Measurements from ENCODE around the gene TCF12. TPM values are rescaled to one million over a fixed set of nuclear protein-coding genes. Genes with fewer than 3 reads are reported as not detected.

Gene TCF12
- total RNA-seq, 1 experiment from 2014 or later, result 76.7 TPM

GRCh38 chr15:56886932-56887781 lies 31.3 kb upstream of the TCF12 start:
- no peak; the same call in 2 of the 3 replicates for TF ChIP-seq CTCF (conservative IDR thresholded peaks at IDR 0.05)

More at GRCh38 chr15:56886932-56887781, 31.3 kb upstream of the TCF12 start:
- peaks cover 4% of the 10 kb centered on the region; the same call in 1 of the 2 replicates for H3K4me1 ChIP-seq (ENCODE audit: insufficient read depth, low read length)
- H2AK5ac ChIP-seq (ENCODE audit: insufficient read length, low read length), result no peak overlapping the region
- peak overlapping the region; percentile 91 to 96 (median 93) for H3K27ac Mint-ChIP-seq
- no peaks in the 10 kb centered on the region; the same call in 1 of the 2 replicates for H3K27me3 ChIP-seq (ENCODE audit: insufficient read depth, low read length)
- peak overlapping the region; percentile 12 for H3K18ac ChIP-seq (ENCODE audit: insufficient read length, low read depth, low read length)
- no peak overlapping the region for H2BK20ac ChIP-seq (ENCODE audit: low read depth, low read length, poor library complexity, severe bottlenecking)
- no peak overlapping the region for H2AFZ ChIP-seq (ENCODE audit: low read length)
- H4K91ac ChIP-seq (ENCODE audit: insufficient read length, low read depth, low read length), result no peak overlapping the region
- no peak overlapping the region for H2BK5ac ChIP-seq (ENCODE audit: insufficient read length, low read length)
- no peaks in the 10 kb centered on the region for H3K79me1 ChIP-seq (ENCODE audit: insufficient read depth, low read depth, low read length, poor library complexity, severe bottlenecking)
- H2BK12ac ChIP-seq (ENCODE audit: insufficient read length, low read depth, low read length), result no peak overlapping the region
- no peaks in the 10 kb centered on the region for H3K9me3 ChIP-seq (ENCODE audit: control insufficient read depth, low read depth, low read length)
- peak overlapping the region; percentile 26 for H3K14ac ChIP-seq (ENCODE audit: insufficient read depth, low read length)
- no peaks in the 10 kb centered on the region for H3K9me3 Mint-ChIP-seq
- H3K4me2 ChIP-seq (ENCODE audit: insufficient read depth, insufficient read length, low read length), result peak overlapping the region; percentile 70
- no CpG with 5 or more reads among the region's 78 CpGs for WGBS (ENCODE audit: extremely low coverage, insufficient read length, low lambda C conversion rate)
- H3K56ac ChIP-seq (ENCODE audit: insufficient read length, low read depth, low read length), result no peak overlapping the region
- peak; percentile 93 for DNase-seq
- H3K23me2 ChIP-seq (ENCODE audit: insufficient read length, low read depth, low read length, poor library complexity, severe bottlenecking), result peaks cover 7% of the 10 kb centered on the region
- peaks cover 0 to 4% (median 2%) of the 10 kb centered on the region in 3 experiments; a peak in 3 of 7 replicates for H3K36me3 Mint-ChIP-seq (ENCODE audit: insufficient read depth in 1 of 3, low read depth in 3 of 3)
- no peaks in the 10 kb centered on the region for H4K20me1 ChIP-seq (ENCODE audit: control insufficient read depth, insufficient read depth, insufficient read length)
- H3K9ac ChIP-seq (ENCODE audit: extremely low read depth, insufficient read length, low read length), result peak overlapping the region; percentile 80
- peak overlapping the region; percentile 79 to 86 for H3K4me3 Mint-ChIP-seq
- no peak overlapping the region for H4K5ac ChIP-seq (ENCODE audit: insufficient read length, low read depth, low read length)
- no peak overlapping the region for H3K4ac ChIP-seq (ENCODE audit: low read depth, low read length)
- no peak overlapping the region for H3T11ph ChIP-seq (ENCODE audit: low read length)
- peaks cover 23 to 29% of the 10 kb centered on the region in 2 experiments for H3K4me1 Mint-ChIP-seq
- H4K8ac ChIP-seq (replicated peaks; ENCODE audit: insufficient read length, low read depth, low read length), result no peak overlapping the region
- H3K27ac ChIP-seq (ENCODE audit: insufficient read length, low read depth, low read length), result peak overlapping the region; percentile 58
- H2BK120ac ChIP-seq (ENCODE audit: low read depth, low read length, poor library complexity, severe bottlenecking), result no peak overlapping the region
- H3K23ac ChIP-seq (ENCODE audit: insufficient read length, low read depth, low read length), result no peak overlapping the region
- no peak overlapping the region for H2BK15ac ChIP-seq (ENCODE audit: low read depth, low read length)
- H3K79me2 ChIP-seq (ENCODE audit: insufficient read depth, low read length), result no peaks in the 10 kb centered on the region
- H3K27me3 Mint-ChIP-seq (ENCODE audit: low read depth), result no peaks in the 10 kb centered on the region; the same call in 1 of the 2 replicates

Data from H9 (cell line).